SK-N-SH (cell line): ENCODE results near the gene LSM14A.
"Not testable (repeated sequence)": the region's sequence is repeated elsewhere in the genome, so short reads cannot be mapped to it uniquely, and the experiment has no call there.

Source experiments
- JUND ChIP-seq: IDR thresholded peaks from 2 replicates; pipeline ENCODE4 v1.4.0; 2012
- MXI1 ChIP-seq: IDR thresholded peaks from 2 replicates; pipeline ENCODE4 v1.6.1; 2012; ENCODE audit warnings: mild to moderate bottlenecking, low read depth, low read length, improper control_type of control experiment
- POLR2AphosphoS5 ChIP-seq: IDR thresholded peaks from 2 replicates; pipeline ENCODE4 v1.6.1; 2012; ENCODE audit warnings: low read depth, low read length
- TF ChIP-seq, protein P1 (sequence below): fragments of 200-600 bp; sonication (generic); IDR thresholded peaks from 2 replicates; pipeline ENCODE4 v1.6.1; 2017; ENCODE audit warnings: antibody characterized with exemption, mild to moderate bottlenecking, moderate library complexity

DNA sequence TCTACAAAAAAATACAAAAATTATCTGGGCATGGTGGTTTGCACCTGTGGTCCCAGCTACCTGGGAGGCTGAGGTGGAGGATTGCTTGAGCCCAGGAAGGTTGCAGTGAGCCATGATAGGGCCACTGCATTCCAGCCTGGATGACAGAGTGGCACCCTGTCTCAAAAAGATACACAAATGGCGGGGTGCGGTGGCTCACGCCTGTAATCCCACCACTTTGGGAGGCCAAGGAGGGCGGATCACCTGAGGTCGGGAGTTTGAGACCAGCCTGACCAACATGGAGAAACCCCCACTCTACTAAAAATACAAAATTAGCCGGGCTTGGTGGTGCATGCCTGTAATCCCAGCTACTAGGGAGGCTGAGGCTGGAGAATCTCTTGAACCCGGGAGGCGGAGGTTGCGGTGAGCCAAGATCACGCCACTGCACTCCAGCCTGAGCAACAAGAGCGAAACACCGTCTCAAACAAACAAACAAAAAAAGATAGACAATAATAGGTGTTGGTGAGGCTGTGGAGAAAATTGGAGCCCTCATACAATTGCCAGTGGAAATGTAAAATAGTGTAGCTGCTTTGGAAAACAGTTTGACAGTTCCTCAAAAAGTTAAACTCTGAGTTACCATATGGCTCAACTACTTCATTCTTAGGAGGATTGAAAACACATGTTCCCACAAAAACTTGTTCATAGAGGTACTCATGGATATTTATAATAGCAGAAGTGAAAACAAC lies 2.7 kb upstream of the LSM14A start:
- TF ChIP-seq POLR2AphosphoS5, MXI1, JUND: not testable (repeated sequence)
- TF ChIP-seq, protein P1, sequence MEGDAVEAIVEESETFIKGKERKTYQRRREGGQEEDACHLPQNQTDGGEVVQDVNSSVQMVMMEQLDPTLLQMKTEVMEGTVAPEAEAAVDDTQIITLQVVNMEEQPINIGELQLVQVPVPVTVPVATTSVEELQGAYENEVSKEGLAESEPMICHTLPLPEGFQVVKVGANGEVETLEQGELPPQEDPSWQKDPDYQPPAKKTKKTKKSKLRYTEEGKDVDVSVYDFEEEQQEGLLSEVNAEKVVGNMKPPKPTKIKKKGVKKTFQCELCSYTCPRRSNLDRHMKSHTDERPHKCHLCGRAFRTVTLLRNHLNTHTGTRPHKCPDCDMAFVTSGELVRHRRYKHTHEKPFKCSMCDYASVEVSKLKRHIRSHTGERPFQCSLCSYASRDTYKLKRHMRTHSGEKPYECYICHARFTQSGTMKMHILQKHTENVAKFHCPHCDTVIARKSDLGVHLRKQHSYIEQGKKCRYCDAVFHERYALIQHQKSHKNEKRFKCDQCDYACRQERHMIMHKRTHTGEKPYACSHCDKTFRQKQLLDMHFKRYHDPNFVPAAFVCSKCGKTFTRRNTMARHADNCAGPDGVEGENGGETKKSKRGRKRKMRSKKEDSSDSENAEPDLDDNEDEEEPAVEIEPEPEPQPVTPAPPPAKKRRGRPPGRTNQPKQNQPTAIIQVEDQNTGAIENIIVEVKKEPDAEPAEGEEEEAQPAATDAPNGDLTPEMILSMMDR, result not testable (repeated sequence)
